A549 (cell line): ENCODE data around the gene ODAD3. TPM values are rescaled to one million over a fixed set of nuclear protein-coding genes. Genes with fewer than 3 reads are reported as not detected.
"Not testable (repeated sequence)": the region's sequence is repeated elsewhere in the genome, so short reads cannot be mapped to it uniquely, and the experiment has no call there.

Experiments used
- ATAC-seq, 2 experiments: fragments of 200-7000 bp in 1 of 2; fragments of >200 bp in 1 of 2; cut with Nextera tagmentation in 1 of 2; cut with Tn5 transposase in 1 of 2; 3 replicates each; pipeline versions ENCODE4 v1.8.0 to v1.9.1; 2018 to 2020; ENCODE audit warnings: mild to moderate bottlenecking in 1 of 2, moderate library complexity in 1 of 2
- CTCF ChIA-PET: fragments of 300-600 bp; sonication (Branson Sonifier 250); formaldehyde crosslinking; extraction: SDS; loops from one replicate; lab custom pipeline; 2021; ENCODE audit warnings: antibody characterized with exemption, inconsistent platforms; lab: Yijun Ruan, JAX
- POLR2A ChIA-PET: fragments of 350-600 bp; formaldehyde crosslinking; extraction: SDS; loops from one replicate; lab custom pipeline; 2021; ENCODE audit warnings: antibody characterized with exemption, inconsistent platforms; lab: Yijun Ruan, JAX
- DNase-seq, 2 experiments: peaks; one replicate each; pipeline versions ENCODE4 v3.0.0 to v3.0.0-alpha.2; 2011 to 2016; ENCODE audit warnings: low read depth in 1 of 2, low spot score in 1 of 2
- FAIRE-seq: peaks from 2 replicates; lab custom pipeline; 2011; peaks lifted over from hg19 to GRCh38; lab: Jason Lieb, UNC
- H3K27ac ChIP-seq, 2 experiments: fragments of >200 bp; sonication (Bioruptor Twin); formaldehyde crosslinking; 3 replicates each; pipeline ENCODE4 v1.5.1; 2016 to 2017
- H3K4me1 ChIP-seq: fragments of >200 bp; sonication (Bioruptor Twin); formaldehyde crosslinking; 3 replicates; pipeline ENCODE4 v1.6.1; 2016
- H3K4me2 ChIP-seq: fragments of >200 bp; sonication (Bioruptor Twin); formaldehyde crosslinking; 3 replicates; pipeline ENCODE4 v1.6.1; 2016
- H3K4me3 ChIP-seq: fragments of >200 bp; sonication (Bioruptor Twin); formaldehyde crosslinking; 3 replicates; pipeline ENCODE4 v1.5.1; 2016
- H3K9me3 ChIP-seq: fragments of >200 bp; sonication (Bioruptor Twin); formaldehyde crosslinking; 3 replicates; pipeline ENCODE4 v1.6.1; 2016
- ATOH8 ChIP-seq: fragments of 250-450 bp; sonication (Bioruptor Pico); IDR thresholded peaks from 2 replicates; pipeline ENCODE4 v1.5.0; 2020; ENCODE audit warnings: low read depth, mild to moderate bottlenecking, moderate library complexity
- BHLHE40 ChIP-seq: IDR thresholded peaks from 2 replicates; pipeline ENCODE4 v1.6.1; 2012; ENCODE audit warnings: low read depth, low read length, inconsistent platforms
- CBX8 ChIP-seq: fragments of 200-600 bp; sonication (generic); IDR thresholded peaks from 2 replicates; pipeline ENCODE4 v1.6.1; 2016
- EHF ChIP-seq: fragments of 250-450 bp; sonication (Bioruptor Pico); IDR thresholded peaks from 2 replicates; pipeline ENCODE4 v1.5.0; 2020; ENCODE audit warnings: mild to moderate bottlenecking
- EHMT2 ChIP-seq: fragments of 200-600 bp; sonication (generic); IDR thresholded peaks from 2 replicates; pipeline ENCODE4 v1.6.1; 2016; ENCODE audit warnings: antibody characterized with exemption, low read depth, mild to moderate bottlenecking, moderate library complexity
- ELK1 ChIP-seq: fragments of 150-350 bp; IDR thresholded peaks from 2 replicates; pipeline ENCODE4 v1.6.1; 2014; ENCODE audit warnings: low read depth, mild to moderate bottlenecking, low read length
- EP300 ChIP-seq, 2 experiments: fragments of >200 bp; sonication (Bioruptor Twin); formaldehyde crosslinking; IDR thresholded peaks; 2 replicates in 1 of 2; 3 replicates in 1 of 2; pipeline ENCODE4 v1.6.1; 2016 to 2017
- FOSL2 ChIP-seq, 2 experiments: fragments of 450-650 bp in 1 of 2; fragments of >200 bp in 1 of 2; sonication (Bioruptor Twin) in 1 of 2; formaldehyde crosslinking; IDR thresholded peaks; 2 replicates each; pipeline versions ENCODE4 v1.5.0 to v1.6.1; 2016 to 2020; ENCODE audit warnings: mild to moderate bottlenecking in 1 of 2, moderate library complexity in 1 of 2
- FOXS1 ChIP-seq: fragments of 250-450 bp; sonication (Bioruptor Pico); IDR thresholded peaks from 2 replicates; pipeline ENCODE4 v1.5.0; 2020; ENCODE audit warnings: mild to moderate bottlenecking, moderate library complexity
- GATA3 ChIP-seq: IDR thresholded peaks from 2 replicates; pipeline ENCODE4 v1.6.1; 2012; ENCODE audit warnings: borderline replicate concordance
- HDAC2 ChIP-seq: fragments of 200-600 bp; sonication (generic); IDR thresholded peaks from 2 replicates; pipeline ENCODE4 v1.6.1; 2016
- KDM1A ChIP-seq: fragments of 200-600 bp; sonication (generic); IDR thresholded peaks from 2 replicates; pipeline ENCODE4 v1.6.1; 2016; ENCODE audit warnings: low read depth, mild to moderate bottlenecking
- KDM5A ChIP-seq: fragments of 200-600 bp; sonication (generic); IDR thresholded peaks from 2 replicates; pipeline ENCODE4 v1.6.1; 2016; ENCODE audit warnings: antibody characterized with exemption, mild to moderate bottlenecking
- MYC ChIP-seq: IDR thresholded peaks from 2 replicates; pipeline ENCODE4 v1.6.1; 2012; ENCODE audit warnings: mild to moderate bottlenecking, inconsistent platforms, low read length, improper control_type of control experiment, borderline replicate concordance
- NFE2L2 ChIP-seq: fragments of 150-350 bp; conservative IDR thresholded peaks from 2 replicates; pipeline ENCODE4 v1.6.1; 2014; ENCODE audit warnings: low read length
- PBX3 ChIP-seq: IDR thresholded peaks from 2 replicates; pipeline ENCODE4 v1.6.1; 2012
- POLR2A ChIP-seq: IDR thresholded peaks from 2 replicates; pipeline ENCODE4 v1.6.1; 2012; ENCODE audit warnings: mild to moderate bottlenecking, low read length
- RAD21 ChIP-seq, 2 experiments: fragments of >200 bp in 1 of 2; sonication (Bioruptor Twin) in 1 of 2; formaldehyde crosslinking in 1 of 2; IDR thresholded peaks in 1 of 2; conservative IDR thresholded peaks in 1 of 2; 2 replicates in 1 of 2; 3 replicates in 1 of 2; pipeline ENCODE4 v1.6.1; 2012 to 2018; ENCODE audit warnings: inconsistent platforms in 1 of 2
- REST ChIP-seq: fragments of 200-600 bp; sonication (generic); IDR thresholded peaks from 2 replicates; pipeline ENCODE4 v1.6.1; 2016; ENCODE audit warnings: antibody characterized with exemption, mild to moderate bottlenecking, moderate library complexity
- SMC3 ChIP-seq: fragments of >200 bp; sonication (Bioruptor Twin); formaldehyde crosslinking; IDR thresholded peaks from 3 replicates; pipeline ENCODE4 v1.6.1; 2018; ENCODE audit warnings: inconsistent platforms
- TP53 ChIP-seq: fragments of 250-450 bp; sonication (Bioruptor Pico); IDR thresholded peaks from 2 replicates; pipeline ENCODE4 v1.5.0; 2021; ENCODE audit warnings: mild to moderate bottlenecking, moderate library complexity
- ZFP36 ChIP-seq: fragments of 450-650 bp; IDR thresholded peaks from 2 replicates; pipeline ENCODE4 v1.6.1; 2014; ENCODE audit warnings: borderline replicate concordance; ENCODE audit not compliant: partially characterized antibody
- WGBS: methylation state at CpG from one replicate; pipeline ENCODE4 v1.1.6; 2017; ENCODE audit errors: missing lambda C conversion rate; 5-methylcytosine and 5-hydroxymethylcytosine counted together
- polyA plus RNA-seq, 4 experiments: library from polyadenylated mRNA; depleted of rRNA in 3 of 4; stranded (reverse); fragments of >200 nt; fragmentation: RNase III in 1 of 4; extraction: RNeasy Plus Mini Kit Qiagen cat#74134 plus additional on column Dnase treatment in 1 of 4; gene quantifications; 2 replicates in 3 of 4; 3 replicates in 1 of 4; pipeline ENCODE4 v1.2.3, GENCODE V29; 2011 to 2017

ODAD3 gene
- polyA plus RNA-seq, 2 of the 4 experiments (the other 2 are of a cell fraction) = 0.70 to 0.99 TPM

DNA sequence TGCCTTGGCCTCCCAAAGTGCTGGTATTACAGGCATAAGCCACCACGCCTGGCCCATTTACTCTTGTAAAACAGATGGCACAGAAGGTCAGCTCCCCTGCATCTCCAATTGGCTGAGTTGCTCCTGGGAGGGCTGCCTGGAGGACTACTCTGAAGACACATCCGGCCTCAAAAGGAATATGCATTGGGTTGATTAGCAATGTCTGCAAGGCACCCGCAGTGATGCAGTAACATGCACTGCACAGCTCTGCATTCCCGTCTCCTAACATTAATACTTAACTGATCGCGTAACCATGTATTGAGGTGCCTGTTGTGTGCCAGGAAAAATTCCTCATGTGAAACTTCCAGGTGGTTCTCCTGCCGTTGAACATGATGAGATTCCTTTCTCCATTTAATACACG lies 40.9 kb upstream of the ODAD3 start:
- FAIRE-seq (no peak), DNase-seq (no peak), ATAC-seq (no peak)
- Histone ChIP-seq H3K27ac (no peak overlapping the region), H3K4me3 (no peak overlapping the region), H3K4me1 (no peaks in the 10 kb centered on the region), H3K9me3 (no peaks in the 10 kb centered on the region), H3K4me2 (no peak overlapping the region)
- ChIA-PET CTCF (interaction anchor here (1.1 kb wide), 1 partner anchor 95 kb away, joined by 3 read pairs; no protein-coding TSS in a partner anchor), POLR2A (no interaction called here)
- no peak for TF ChIP-seq FOSL2 (IDR thresholded peaks at IDR 0.05)
- no peak for TF ChIP-seq FOSL2 (CRISPR knock-in tag; IDR thresholded peaks at IDR 0.05)
- no peak for TF ChIP-seq FOXS1
- TF ChIP-seq RAD21 (conservative IDR thresholded peaks at IDR 0.05 in 1 of 2, IDR thresholded peaks at IDR 0.05 in 1 of 2) = no peak
- no peak for TF ChIP-seq EHF (CRISPR knock-in tag)
- no peak for TF ChIP-seq SMC3
- no peak for TF ChIP-seq ATOH8 (CRISPR knock-in tag)
- TF ChIP-seq BHLHE40 = no peak
- TF ChIP-seq POLR2A = no peak
- 75% methylated on average over 8 of the region's 8 CpGs for whole genome bisulfite sequencing

DNA sequence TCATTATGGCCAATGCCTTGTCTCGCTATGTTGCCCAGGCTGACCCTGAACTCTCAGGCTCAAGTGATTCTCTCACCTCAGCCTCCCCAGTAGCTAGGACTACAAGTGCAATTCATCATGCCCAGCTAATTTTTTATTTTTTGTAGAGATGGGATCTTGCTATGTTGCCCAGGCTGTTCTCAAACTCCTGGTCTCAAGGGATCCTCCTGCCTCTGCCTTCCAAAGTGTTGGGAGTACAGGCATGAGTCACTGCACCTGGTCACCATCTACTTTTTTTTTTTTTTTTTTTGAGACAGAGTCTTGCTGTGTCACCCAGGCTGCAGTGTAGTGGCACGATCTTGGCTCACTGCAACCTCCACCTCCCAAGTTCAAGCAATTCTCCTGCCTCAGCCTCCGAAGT lies 40.4 kb upstream of the ODAD3 start:
- H3K4me1 ChIP-seq, ATAC-seq, H3K4me2 ChIP-seq, H3K4me3 ChIP-seq, FAIRE-seq, DNase-seq, H3K9me3 ChIP-seq, POLR2A ChIA-PET, H3K27ac ChIP-seq: not testable (repeated sequence)
- CTCF ChIA-PET = interaction anchor here (0.6 to 1.1 kb wide), 2 partner anchors 94 to 430 kb away, joined by 3 read pairs; no protein-coding TSS in a partner anchor
- WGBS = 90% methylated on average over 3 of the region's 3 CpGs

GRCh38 chr19:11473725-11474124 lies 38.8 kb upstream of the ODAD3 start:
- Histone ChIP-seq H3K4me1 (no peaks in the 10 kb centered on the region), H3K27ac (no peak overlapping the region), H3K9me3 (no peaks in the 10 kb centered on the region), H3K4me3 (no peak overlapping the region), H3K4me2 (no peak overlapping the region)
- FAIRE-seq = no peak
- TF ChIP-seq KDM5A (no peak), ZFP36 (no peak), PBX3 (no peak), CBX8 (no peak), KDM1A (no peak), NFE2L2 (no peak), ELK1 (no peak), EP300 (IDR thresholded peaks at IDR 0.05) (no peak), TP53 (no peak), GATA3 (no peak), HDAC2 (no peak), BHLHE40 (no peak), EHMT2 (no peak), REST (no peak), MYC (no peak)
- no peak for DNase-seq
- CTCF ChIA-PET = interaction anchor here (2.7 kb wide), 1 partner anchor 9 kb away, joined by 14 read pairs; no protein-coding TSS in a partner anchor
- ATAC-seq = no peak
- 77% methylated on average over 4 of the region's 4 CpGs for WGBS
- POLR2A ChIA-PET = no interaction called here

- CTCF ChIA-PET = interaction anchor here (3.4 kb wide), 1 partner anchor 14 kb away, joined by 14 read pairs; no protein-coding TSS in a partner anchor
- FAIRE-seq = not testable (repeated sequence)
- WGBS = 46% methylated on average over 8 of the region's 8 CpGs
Measured at GRCh38 chr19:11468266-11468845, 33.4 kb upstream of the ODAD3 start.

More at GRCh38 chr19:11468266-11468845, 33.4 kb upstream of the ODAD3 start:
- ATAC-seq, H3K4me3 ChIP-seq, H3K4me2 ChIP-seq, H3K27ac ChIP-seq, DNase-seq, POLR2A ChIA-PET, H3K9me3 ChIP-seq, H3K4me1 ChIP-seq: not testable (repeated sequence)
